Measurements from ENCODE around the gene STXBP1. TPM values are rescaled to one million over a fixed set of nuclear protein-coding genes. Genes with fewer than 3 reads are reported as not detected.
A peak's percentile ranks its signal among the peaks of the same experiment; 100 is the strongest.

STXBP1 gene
- total RNA-seq (2014; rRNA removed; shearing (Covaris generic)) = 15.0 and 32.1 TPM in 2 replicates

GRCh38 chr9:127611899-127612790 lies at the start of gene STXBP1:
Gene STXBP1 (plus strand): TSS chr9:127612277. CDS start chr9:127612404, 127 bp downstream.
- DNase-seq (ENCODE audit: low read depth) = peak; percentile 77

GRCh38 chr9:127562279-127562796 lies 49.7 kb upstream of the STXBP1 start:
- no peak for DNase-seq (ENCODE audit: low read depth)

- DNase-seq (ENCODE audit: low read depth) = peak; percentile 87
Observed at GRCh38 chr9:127562841-127563401, 49.2 kb upstream of the STXBP1 start.

GRCh38 chr9:127563579-127563978 lies 48.5 kb upstream of the STXBP1 start:
- DNase-seq (ENCODE audit: low read depth) = no peak

GRCh38 chr9:127565231-127565630 lies 46.8 kb upstream of the STXBP1 start:
- DNase-seq (ENCODE audit: low read depth) = no peak

- no peak for DNase-seq (ENCODE audit: low read depth)
Observed at GRCh38 chr9:127566351-127567001, 45.6 kb upstream of the STXBP1 start.

GRCh38 chr9:127567035-127567729 lies 44.9 kb upstream of the STXBP1 start:
- peak; percentile 71 for DNase-seq (ENCODE audit: low read depth)

- DNase-seq (ENCODE audit: low read depth) = no peak
Observed at GRCh38 chr9:127567730-127568617, 44.1 kb upstream of the STXBP1 start.

- DNase-seq (ENCODE audit: low read depth) = no peak
Observed at GRCh38 chr9:127568618-127568970, 43.5 kb upstream of the STXBP1 start.

- DNase-seq (ENCODE audit: low read depth) = peak; percentile 84
Observed at GRCh38 chr9:127568971-127569885, 42.8 kb upstream of the STXBP1 start.

- peak; percentile 89 for DNase-seq (ENCODE audit: low read depth)
Observed at GRCh38 chr9:127569886-127570401, 42.1 kb upstream of the STXBP1 start.

GRCh38 chr9:127570533-127571111 lies 41.5 kb upstream of the STXBP1 start:
- DNase-seq (ENCODE audit: low read depth) = no peak

GRCh38 chr9:127571971-127572370 lies 40.1 kb upstream of the STXBP1 start:
- DNase-seq (ENCODE audit: low read depth) = no peak

- peak; percentile 80 for DNase-seq (ENCODE audit: low read depth)
Observed at GRCh38 chr9:127572961-127573721, 38.9 kb upstream of the STXBP1 start.

GRCh38 chr9:127574072-127574993 lies 37.7 kb upstream of the STXBP1 start:
- DNase-seq (ENCODE audit: low read depth) = peak; percentile 93

- DNase-seq (ENCODE audit: low read depth) = no peak
Observed at GRCh38 chr9:127575875-127576778, 36.0 kb upstream of the STXBP1 start.

Measured in M059J (cell line).